HepG2 (cell line): ENCODE results near the gene AIF1. TPM values are rescaled to one million over a fixed set of nuclear protein-coding genes. Genes with fewer than 3 reads are reported as not detected.

ENCODE experiments used
- CENPX ChIP-seq: sonication (generic); formaldehyde crosslinking; IDR thresholded peaks from 2 replicates; pipeline ENCODE4 v1.9.0; 2021; ENCODE audit warnings: mild to moderate bottlenecking, missing genetic modification reagents, moderate library complexity
- CSRNP1 ChIP-seq: sonication (generic); formaldehyde crosslinking; IDR thresholded peaks from 2 replicates; pipeline ENCODE4 v1.8.1; 2023; ENCODE audit warnings: mild to moderate bottlenecking, missing genetic modification reagents
- ERF ChIP-seq: IDR thresholded peaks from 2 replicates; pipeline ENCODE4 v1.6.1; 2018; ENCODE audit warnings: missing biosample characterization, missing genetic modification reagents
- FOSL2 ChIP-seq: sonication (generic); formaldehyde crosslinking; IDR thresholded peaks from 2 replicates; pipeline ENCODE4 v1.4.0; 2020; ENCODE audit warnings: missing genetic modification reagents
- FOXA1 ChIP-seq, 2 experiments: fragments of 450-650 bp in 1 of 2; sonication (generic) in 1 of 2; formaldehyde crosslinking in 1 of 2; IDR thresholded peaks; 2 replicates each; pipeline versions ENCODE4 v1.4.0 to v1.6.1; 2016 to 2020; ENCODE audit warnings: missing genetic modification reagents in 1 of 2
- GATA4 ChIP-seq: sonication (generic); IDR thresholded peaks from 2 replicates; pipeline ENCODE4 v1.6.1; 2016; ENCODE audit warnings: antibody characterized with exemption, low read depth, borderline replicate concordance
- GZF1 ChIP-seq: sonication (generic); formaldehyde crosslinking; IDR thresholded peaks from 2 replicates; pipeline ENCODE4 v1.5.1; 2020; ENCODE audit warnings: mild to moderate bottlenecking, missing genetic modification reagents
- MEF2D ChIP-seq: sonication (generic); formaldehyde crosslinking; IDR thresholded peaks from 2 replicates; pipeline ENCODE4 v1.5.1; 2020; ENCODE audit warnings: mild to moderate bottlenecking, missing genetic modification reagents
- MIXL1 ChIP-seq: IDR thresholded peaks from 2 replicates; pipeline ENCODE4 v1.6.1; 2016
- MYC ChIP-seq: sonication (generic); formaldehyde crosslinking; IDR thresholded peaks from 2 replicates; pipeline ENCODE4 v1.9.0; 2021; ENCODE audit warnings: missing genetic modification reagents, borderline replicate concordance
- PRMT3 ChIP-seq: sonication (generic); formaldehyde crosslinking; IDR thresholded peaks from 2 replicates; pipeline ENCODE4 v1.8.1; 2022; ENCODE audit warnings: low read depth, mild to moderate bottlenecking, moderate library complexity, missing genetic modification reagents, borderline replicate concordance
- RFXANK ChIP-seq: IDR thresholded peaks from 2 replicates; pipeline ENCODE4 v1.6.1; 2016
- SAP130 ChIP-seq: IDR thresholded peaks from 2 replicates; pipeline ENCODE4 v1.6.1; 2016; ENCODE audit warnings: low read depth
- SETDB1 ChIP-seq: sonication (generic); formaldehyde crosslinking; IDR thresholded peaks from 2 replicates; pipeline ENCODE4 v1.5.1; 2020; ENCODE audit warnings: missing genetic modification reagents, mild to moderate bottlenecking, borderline replicate concordance
- SMYD3 ChIP-seq: sonication (generic); formaldehyde crosslinking; IDR thresholded peaks from 2 replicates; pipeline ENCODE4 v1.8.1; 2023; ENCODE audit warnings: mild to moderate bottlenecking, missing genetic modification reagents
- TARDBP ChIP-seq: sonication (generic); formaldehyde crosslinking; IDR thresholded peaks from 2 replicates; pipeline ENCODE4 v1.8.0; 2022; ENCODE audit warnings: mild to moderate bottlenecking, missing genetic modification reagents
- XBP1 ChIP-seq: sonication (generic); formaldehyde crosslinking; IDR thresholded peaks from 2 replicates; pipeline ENCODE4 v1.5.0; 2020; ENCODE audit warnings: missing genetic modification reagents
- ZBTB7B ChIP-seq: sonication (generic); formaldehyde crosslinking; IDR thresholded peaks from 2 replicates; pipeline ENCODE4 v1.4.0; 2020; ENCODE audit warnings: missing genetic modification reagents
- ZFP62 ChIP-seq: sonication (generic); formaldehyde crosslinking; IDR thresholded peaks from 2 replicates; pipeline ENCODE4 v1.4.0; 2020; ENCODE audit warnings: missing genetic modification reagents
- ZFYVE20 ChIP-seq: sonication (generic); formaldehyde crosslinking; IDR thresholded peaks from 2 replicates; pipeline ENCODE4 v1.8.0; 2023; ENCODE audit warnings: low read depth, mild to moderate bottlenecking, moderate library complexity, missing genetic modification reagents, borderline replicate concordance
- ZNF10 ChIP-seq: sonication (generic); formaldehyde crosslinking; IDR thresholded peaks from 2 replicates; pipeline ENCODE4 v1.4.0; 2020; ENCODE audit warnings: mild to moderate bottlenecking, low read depth, missing genetic modification reagents, borderline replicate concordance
- ZNF20 ChIP-seq: sonication (generic); formaldehyde crosslinking; IDR thresholded peaks from 2 replicates; pipeline ENCODE4 v1.4.0; 2020; ENCODE audit warnings: mild to moderate bottlenecking, moderate library complexity, missing genetic modification reagents
- ZNF230 ChIP-seq: sonication (generic); formaldehyde crosslinking; IDR thresholded peaks from 2 replicates; pipeline ENCODE4 v1.4.0; 2020; ENCODE audit warnings: mild to moderate bottlenecking, missing genetic modification reagents
- ZNF276 ChIP-seq: sonication (generic); formaldehyde crosslinking; IDR thresholded peaks from 2 replicates; pipeline ENCODE4 v1.4.0; 2020; ENCODE audit warnings: mild to moderate bottlenecking, low read depth, missing genetic modification reagents
- ZNF547 ChIP-seq: sonication (generic); formaldehyde crosslinking; IDR thresholded peaks from 2 replicates; pipeline ENCODE4 v1.5.1; 2020; ENCODE audit warnings: mild to moderate bottlenecking, missing genetic modification reagents
- ZNF7 ChIP-seq: IDR thresholded peaks from 2 replicates; pipeline ENCODE4 v1.6.1; 2016; ENCODE audit warnings: missing biosample characterization, missing genetic modification reagents
- ZNF878 ChIP-seq: sonication (generic); formaldehyde crosslinking; IDR thresholded peaks from 2 replicates; pipeline ENCODE4 v1.8.1; 2023; ENCODE audit warnings: mild to moderate bottlenecking, missing genetic modification reagents, moderate library complexity
- polyA plus RNA-seq, 8 experiments: library from polyadenylated mRNA; depleted of rRNA in 3 of 8; stranded (reverse) in 7 of 8; unstranded in 1 of 8; fragments of >200 nt; fragmentation: Illumina TruSeq in 4 of 8; extraction: Trizol in 4 of 8; gene quantifications; 2 replicates each; pipeline versions ENCODE4 v1.2.1 to v1.2.3, GENCODE V29; 2011 to 2016; ENCODE audit warnings: low read depth in 4 of 8, missing spikeins in 1 of 8, mixed read lengths in 1 of 8; ENCODE audit not compliant: insufficient read depth in 1 of 8
- total RNA-seq, 5 experiments: library from RNA; depleted of rRNA; stranded (reverse); fragments of >200 nt; fragmentation: Illumina TruSeq; extraction: Trizol; gene quantifications; 2 replicates each; pipeline ENCODE4 v1.2.3, GENCODE V29; 2016; ENCODE audit warnings: low read depth in 1 of 5

AIF1 gene
- total and polyA plus RNA-seq, 2 of the 13 experiments (the other 11 are each of a cell fraction or from before 2014, with no cell fraction given): 1.5 TPM; not detected in 1

GRCh38 chr6:31614075-31614619 is 887 bp upstream of the AIF1 start (continued):
- TF ChIP-seq ZNF10 (CRISPR knock-in tag): no peak
- TF ChIP-seq MEF2D (CRISPR knock-in tag): no peak
- TF ChIP-seq MYC (CRISPR knock-in tag): peak; percentile 42; the same call in 1 of the 2 replicates
- 0 out of 2 replicates have a peak, but pooled peaks have one; percentile 9 for TF ChIP-seq ZBTB7B (CRISPR knock-in tag)
- TF ChIP-seq ERF (CRISPR knock-in tag): peak; percentile 30; the same call in 1 of the 2 replicates
- no peak for TF ChIP-seq CENPX (CRISPR knock-in tag)
- TF ChIP-seq ZFP62 (CRISPR knock-in tag): no peak
- TF ChIP-seq ZNF547 (CRISPR knock-in tag): 0 out of 2 replicates have a peak, but pooled peaks have one; percentile 37
- 0 out of 2 replicates have a peak, but pooled peaks have one; percentile 44 for TF ChIP-seq CSRNP1
- peak; percentile 43; the same call in 1 of the 2 replicates for TF ChIP-seq SAP130 (CRISPR knock-in tag)
- TF ChIP-seq ZNF276 (CRISPR knock-in tag): no peak
- TF ChIP-seq GZF1: no peak
- TF ChIP-seq ZNF20 (CRISPR knock-in tag): no peak
- no peak for TF ChIP-seq GATA4
- TF ChIP-seq SETDB1 (CRISPR knock-in tag): no peak
- TF ChIP-seq TARDBP: 0 out of 2 replicates have a peak, but pooled peaks have one; percentile 24
- no peak for TF ChIP-seq RFXANK (CRISPR knock-in tag)
- peak; percentile 75; the same call in 1 of the 2 replicates for TF ChIP-seq ZNF878 (CRISPR knock-in tag)
- TF ChIP-seq ZFYVE20 (CRISPR knock-in tag): no peak
- peak; percentile 68; the same call in 1 of the 2 replicates for TF ChIP-seq PRMT3
- TF ChIP-seq ZNF230 (CRISPR knock-in tag): no peak
- no peak for TF ChIP-seq FOXA1 (IDR thresholded peaks at IDR 0.05)
- TF ChIP-seq FOXA1 (CRISPR knock-in tag; IDR thresholded peaks at IDR 0.05): peak; percentile 59
- peak; percentile 76 for TF ChIP-seq ZNF7 (CRISPR knock-in tag)
- TF ChIP-seq SMYD3: peak; percentile 54; the same call in 1 of the 2 replicates
- no peak for TF ChIP-seq XBP1 (CRISPR knock-in tag)
- TF ChIP-seq MIXL1 (CRISPR knock-in tag): no peak
- 0 out of 2 replicates have a peak, but pooled peaks have one; percentile 9 for TF ChIP-seq FOSL2 (CRISPR knock-in tag)
